Neural progenitor cell (in vitro differentiated cells): ENCODE results near the gene ZAP70. TPM values are rescaled to one million over a fixed set of nuclear protein-coding genes. Genes with fewer than 3 reads are reported as not detected.

Source experiments
- DNase-seq: peaks from one replicate; pipeline ENCODE4 v3.0.0-alpha.2; 2016; ENCODE audit warnings: low spot score
- H2AFZ ChIP-seq: fragments of 200-600 bp; sonication (generic); replicated peaks from 2 replicates; pipeline ENCODE4 v1.6.1; 2016; ENCODE audit warnings: antibody characterized with exemption
- H3F3A ChIP-seq: fragments of 200-600 bp; sonication (generic); 2 replicates; pipeline ENCODE4 v1.6.1; 2016; ENCODE audit warnings: antibody characterized with exemption, low read depth
- H3K27ac ChIP-seq: fragments of 200-600 bp; sonication (generic); 2 replicates; pipeline ENCODE4 v1.5.1; 2016; ENCODE audit warnings: mild to moderate bottlenecking
- H3K27me3 ChIP-seq: fragments of 200-600 bp; sonication (generic); 2 replicates; pipeline ENCODE4 v1.6.1; 2016; ENCODE audit warnings: mild to moderate bottlenecking, moderate library complexity
- H3K36me3 ChIP-seq: fragments of 200-600 bp; sonication (generic); 2 replicates; pipeline ENCODE4 v1.5.1; 2016
- H3K4me1 ChIP-seq: fragments of 200-600 bp; sonication (generic); 2 replicates; pipeline ENCODE4 v1.6.1; 2016; ENCODE audit warnings: mixed run types
- H3K4me2 ChIP-seq: fragments of 200-600 bp; sonication (generic); 2 replicates; pipeline ENCODE4 v1.6.1; 2016
- H3K4me3 ChIP-seq: fragments of 200-600 bp; sonication (generic); 2 replicates; pipeline ENCODE4 v1.5.1; 2016
- H3K79me2 ChIP-seq: fragments of 200-600 bp; sonication (generic); 2 replicates; pipeline ENCODE4 v1.6.1; 2016; ENCODE audit warnings: low read depth
- H3K9ac ChIP-seq: fragments of 200-600 bp; sonication (generic); 2 replicates; pipeline ENCODE4 v1.6.1; 2016
- H3K9me3 ChIP-seq: fragments of 200-600 bp; sonication (generic); 2 replicates; pipeline ENCODE4 v1.5.1; 2016; ENCODE audit warnings: low read depth
- H4K20me1 ChIP-seq: fragments of 200-600 bp; sonication (generic); 2 replicates; pipeline ENCODE4 v1.6.1; 2016; ENCODE audit warnings: low read depth
- H3K27ac Mint-ChIP-seq: 3 replicates; pipeline ENCODE4 v1.8.0; 2021; ENCODE audit warnings: mixed read lengths
- H3K27me3 Mint-ChIP-seq: 2 replicates; pipeline ENCODE4 v1.8.0; 2022; ENCODE audit warnings: low read depth, mild to moderate bottlenecking, inconsistent platforms, moderate library complexity, mixed read lengths; ENCODE audit not compliant: insufficient read depth
- H3K36me3 Mint-ChIP-seq: 3 replicates; pipeline ENCODE4 v1.8.0; 2021; ENCODE audit warnings: mixed read lengths
- H3K4me1 Mint-ChIP-seq: 3 replicates; pipeline ENCODE4 v1.8.0; 2021; ENCODE audit warnings: mixed read lengths
- H3K4me3 Mint-ChIP-seq: 3 replicates; pipeline ENCODE4 v1.8.0; 2021; ENCODE audit warnings: mild to moderate bottlenecking, moderate library complexity, mixed read lengths
- H3K9me3 Mint-ChIP-seq: 3 replicates; pipeline ENCODE4 v1.8.0; 2020; ENCODE audit warnings: mixed read lengths
- EZH2 ChIP-seq: fragments of 200-600 bp; sonication (generic); IDR thresholded peaks from 2 replicates; pipeline ENCODE4 v1.6.1; 2017; ENCODE audit warnings: antibody characterized with exemption, mild to moderate bottlenecking, moderate library complexity
- EZH2phosphoT487 ChIP-seq: fragments of 200-600 bp; sonication (generic); IDR thresholded peaks from 2 replicates; pipeline ENCODE4 v1.6.1; 2017; ENCODE audit warnings: antibody characterized with exemption
- total RNA-seq: library from RNA; depleted of rRNA; stranded (reverse); fragments of >200 nt; gene quantifications from 2 replicates; pipeline ENCODE4 v1.2.3, GENCODE V29; 2015; ENCODE audit warnings: low replicate concordance
- TF ChIP-seq, protein P1 (sequence below): fragments of 200-600 bp; sonication (generic); IDR thresholded peaks from 2 replicates; pipeline ENCODE4 v1.5.1; 2017; ENCODE audit warnings: antibody characterized with exemption, mild to moderate bottlenecking

Gene ZAP70
- 0.37 TPM in 1 of 2 replicates, not detected in the other for total RNA-seq

DNA sequence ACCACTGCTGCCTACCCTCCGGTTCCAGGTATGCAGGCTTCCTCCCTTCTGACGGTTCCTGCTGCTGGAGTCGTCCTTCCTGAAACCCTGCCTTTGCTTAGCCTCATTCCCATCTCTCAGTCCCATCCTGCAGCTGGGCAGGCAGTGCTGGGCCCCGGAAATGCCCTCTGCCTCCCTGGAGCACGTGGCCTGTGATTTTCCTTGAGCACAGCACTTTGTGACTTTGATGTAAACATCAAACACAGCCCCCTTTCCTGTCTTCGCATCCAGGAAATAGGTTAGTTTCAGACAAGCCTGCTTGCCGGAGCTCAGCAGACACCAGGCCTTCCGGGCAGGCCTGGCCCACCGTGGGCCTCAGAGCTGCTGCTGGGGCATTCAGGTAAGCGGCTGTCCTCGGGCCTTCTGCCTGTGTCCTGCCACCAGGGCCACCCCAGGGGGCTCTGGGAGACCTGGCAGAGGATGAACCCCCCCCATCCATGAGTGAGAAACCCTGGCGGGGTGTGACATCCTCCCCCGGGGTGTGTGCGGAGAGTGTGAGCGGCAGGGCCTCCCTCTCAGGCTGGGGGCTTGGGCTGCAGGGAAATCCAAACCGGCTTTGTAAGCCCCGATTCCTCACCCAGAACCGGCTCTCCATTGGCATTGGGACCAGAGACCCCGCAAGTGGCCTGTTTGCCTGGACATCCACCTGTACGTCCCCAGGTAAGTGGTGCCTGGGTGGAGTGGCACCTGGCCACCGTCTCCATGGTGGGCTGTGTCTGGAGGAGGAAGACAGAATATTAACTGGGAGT, at the start of gene ZAP70:
TSS of gene ZAP70 (plus strand) at position 281 of the 788 bp plus-strand sequence. CDS start 10,461 bp downstream, outside the sequence.
- no peaks in the 10 kb centered on the region for H4K20me1 ChIP-seq
- no peaks in the 10 kb centered on the region for H3K79me2 ChIP-seq
- no peaks in the 10 kb centered on the region for H3F3A ChIP-seq
- Mint-ChIP-seq H3K27ac (peak within 1 kb of the TSS; percentile 72), H3K9me3 (no peaks in the 10 kb centered on the region), H3K27me3 (peaks cover 10% of the 10 kb centered on the region), H3K4me1 (peaks cover 23% of the 10 kb centered on the region), H3K4me3 (no peak within 1 kb of the TSS), H3K36me3 (peaks cover 1% of the 10 kb centered on the region)
- no peaks in the 10 kb centered on the region for H3K36me3 ChIP-seq
- no peak within 1 kb of the TSS for H3K4me2 ChIP-seq
- TF ChIP-seq, protein P1, sequence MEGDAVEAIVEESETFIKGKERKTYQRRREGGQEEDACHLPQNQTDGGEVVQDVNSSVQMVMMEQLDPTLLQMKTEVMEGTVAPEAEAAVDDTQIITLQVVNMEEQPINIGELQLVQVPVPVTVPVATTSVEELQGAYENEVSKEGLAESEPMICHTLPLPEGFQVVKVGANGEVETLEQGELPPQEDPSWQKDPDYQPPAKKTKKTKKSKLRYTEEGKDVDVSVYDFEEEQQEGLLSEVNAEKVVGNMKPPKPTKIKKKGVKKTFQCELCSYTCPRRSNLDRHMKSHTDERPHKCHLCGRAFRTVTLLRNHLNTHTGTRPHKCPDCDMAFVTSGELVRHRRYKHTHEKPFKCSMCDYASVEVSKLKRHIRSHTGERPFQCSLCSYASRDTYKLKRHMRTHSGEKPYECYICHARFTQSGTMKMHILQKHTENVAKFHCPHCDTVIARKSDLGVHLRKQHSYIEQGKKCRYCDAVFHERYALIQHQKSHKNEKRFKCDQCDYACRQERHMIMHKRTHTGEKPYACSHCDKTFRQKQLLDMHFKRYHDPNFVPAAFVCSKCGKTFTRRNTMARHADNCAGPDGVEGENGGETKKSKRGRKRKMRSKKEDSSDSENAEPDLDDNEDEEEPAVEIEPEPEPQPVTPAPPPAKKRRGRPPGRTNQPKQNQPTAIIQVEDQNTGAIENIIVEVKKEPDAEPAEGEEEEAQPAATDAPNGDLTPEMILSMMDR: no peak
- TF ChIP-seq EZH2: no peak
- no peak for TF ChIP-seq EZH2phosphoT487
- H3K27me3 ChIP-seq: no peaks in the 10 kb centered on the region
- H3K9me3 ChIP-seq: no peaks in the 10 kb centered on the region
- H2AFZ ChIP-seq: peak within 1 kb of the TSS; percentile 40
- no peaks in the 10 kb centered on the region for H3K4me1 ChIP-seq
- no peak within 1 kb of the TSS for H3K9ac ChIP-seq
- no peak within 1 kb of the TSS for H3K4me3 ChIP-seq
- no peak within 1 kb of the TSS for H3K27ac ChIP-seq
- no peak for DNase-seq

- Histone ChIP-seq H3K9me3 (no peaks in the 10 kb centered on the region), H2AFZ (peak overlapping the region; percentile 71), H3K9ac (peak overlapping the region; percentile 69), H3K4me1 (peaks cover 17% of the 10 kb centered on the region), H4K20me1 (peaks cover 34% of the 10 kb centered on the region), H3K4me3 (peak overlapping the region; percentile 69), H3K79me2 (peaks cover 29% of the 10 kb centered on the region), H3F3A (peaks cover 30% of the 10 kb centered on the region), H3K4me2 (peak overlapping the region; percentile 95), H3K27ac (peak overlapping the region; percentile 82), H3K36me3 (no peaks in the 10 kb centered on the region), H3K27me3 (no peaks in the 10 kb centered on the region)
- H3K9me3 Mint-ChIP-seq: no peaks in the 10 kb centered on the region
- TF ChIP-seq, protein P1: no peak
- TF ChIP-seq EZH2phosphoT487 (no peak), EZH2 (no peak)
- DNase-seq: no peak
- H3K27me3 Mint-ChIP-seq: peaks cover 3% of the 10 kb centered on the region
- no peaks in the 10 kb centered on the region for H3K36me3 Mint-ChIP-seq
- no peak overlapping the region for H3K27ac Mint-ChIP-seq
- peak overlapping the region; percentile 90 for H3K4me3 Mint-ChIP-seq
- peaks cover 24% of the 10 kb centered on the region for H3K4me1 Mint-ChIP-seq
These were observed 49.8 kb upstream of the ZAP70 start for GRCh38 chr2:97663626-97663961.

DNA sequence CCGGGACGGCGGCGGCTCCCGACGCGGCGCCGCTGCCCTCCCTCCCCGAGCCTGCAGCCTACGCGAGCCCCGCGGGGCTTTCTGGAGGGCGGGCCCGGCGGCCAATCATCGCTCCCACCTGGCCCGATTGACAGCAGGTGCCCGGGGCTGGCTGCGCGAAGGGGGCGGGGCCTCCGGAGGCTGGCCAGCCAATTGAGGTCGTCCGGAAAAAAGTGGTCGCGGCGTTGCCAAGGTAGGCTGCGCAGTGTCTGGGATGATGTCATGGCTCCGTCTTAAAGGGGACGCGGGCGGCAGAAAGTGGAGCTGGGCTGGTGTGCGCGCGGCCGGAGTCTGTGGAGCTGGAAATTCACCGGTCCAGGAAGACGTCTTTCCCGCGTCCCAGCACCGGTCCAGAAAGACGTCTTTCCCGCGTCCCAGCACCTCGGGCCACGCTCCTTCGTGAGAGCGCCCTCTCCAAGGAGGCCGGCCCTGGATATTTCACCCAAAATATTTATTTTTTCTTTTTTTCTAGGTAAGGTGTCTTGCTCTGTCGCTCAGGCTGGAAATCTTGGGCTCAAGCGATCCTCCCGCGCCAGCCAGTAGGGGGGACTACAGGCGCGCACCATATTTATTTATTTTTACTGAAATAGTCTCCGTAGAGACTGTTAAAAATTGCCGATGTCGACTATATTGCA, 49.3 kb upstream of the ZAP70 start, which contains the start of gene ACTR1B:
TSS of gene ACTR1B (minus strand) at position 83 of the 674 bp plus-strand sequence. CDS start 154 bp downstream, outside the sequence.
- Histone ChIP-seq H3K4me2 (peak within 1 kb of the TSS; percentile 95), H3K4me3 (peak within 1 kb of the TSS; percentile 69), H2AFZ (peak within 1 kb of the TSS; percentile 80), H4K20me1 (peaks cover 34% of the 10 kb centered on the region), H3K36me3 (no peaks in the 10 kb centered on the region), H3F3A (peaks cover 30% of the 10 kb centered on the region), H3K27ac (peak within 1 kb of the TSS; percentile 90), H3K27me3 (no peaks in the 10 kb centered on the region), H3K79me2 (peaks cover 29% of the 10 kb centered on the region), H3K4me1 (peaks cover 17% of the 10 kb centered on the region), H3K9me3 (no peaks in the 10 kb centered on the region), H3K9ac (peak within 1 kb of the TSS; percentile 71)
- Mint-ChIP-seq H3K4me3 (peak within 1 kb of the TSS; percentile 93), H3K9me3 (no peaks in the 10 kb centered on the region), H3K4me1 (peaks cover 24% of the 10 kb centered on the region), H3K36me3 (no peaks in the 10 kb centered on the region), H3K27me3 (peaks cover 3% of the 10 kb centered on the region), H3K27ac (peak within 1 kb of the TSS; percentile 97)
- DNase-seq: peak; percentile 99
- TF ChIP-seq, protein P1: peak; percentile 70
- no peak for TF ChIP-seq EZH2
